Ovary (tissue), 9 donors: Measurements from ENCODE around the gene CHADL. TPM values are rescaled to one million over a fixed set of nuclear protein-coding genes. Genes with fewer than 3 reads are reported as not detected.

Experiments
- DNase-seq, 5 donors: peaks; one replicate each; pipeline ENCODE4 v3.0.0-alpha.2; 2019 to 2020
- H3K27ac ChIP-seq, 2 donors: fragments of 200-600 bp; one replicate each; pipeline versions ENCODE4 v1.5.1 to v1.8.0; 2019 to 2022
- H3K27me3 ChIP-seq: fragments of 200-600 bp; one replicate; pipeline ENCODE4 v1.8.0; 2022
- H3K36me3 ChIP-seq: fragments of 200-600 bp; sonication (generic); one replicate; pipeline ENCODE4 v1.5.1; 2019
- H3K4me1 ChIP-seq: one replicate; pipeline ENCODE4 v1.8.1; 2013; ENCODE audit warnings: mild to moderate bottlenecking, moderate library complexity; ENCODE audit not compliant: insufficient read depth
- H3K4me3 ChIP-seq: fragments of 200-600 bp; sonication (generic); one replicate; pipeline ENCODE4 v1.5.1; 2017
- H3K9me3 ChIP-seq, 2 donors: fragments of 200-600 bp in 1 of 2; sonication (generic) in 1 of 2; one replicate each; pipeline versions ENCODE4 v1.5.1 to v1.8.1; 2013 to 2019; ENCODE audit warnings: mild to moderate bottlenecking in 1 of 2, moderate library complexity in 1 of 2
- CTCF ChIP-seq, 3 donors: fragments of 450-650 bp in 2 of 3; fragments of 200-600 bp in 1 of 3; IDR thresholded peaks; one replicate each; pipeline versions ENCODE4 v1.5.1 to v1.8.0; 2016 to 2022; ENCODE audit warnings: antibody characterized with exemption in 3 of 3, mild to moderate bottlenecking in 1 of 3
- EP300 ChIP-seq: sonication (generic); formaldehyde crosslinking; IDR thresholded peaks from one replicate; pipeline ENCODE4 v1.6.1; 2017; ENCODE audit warnings: antibody characterized with exemption
- POLR2A ChIP-seq: fragments of 450-650 bp; IDR thresholded peaks from one replicate; pipeline ENCODE4 v1.6.1; 2017; ENCODE audit warnings: antibody characterized with exemption, mild to moderate bottlenecking, moderate library complexity
- WGBS, 3 donors: extraction: QIAGEN DNeasy Blood & Tissue Kit in 1 of 3; methylation state at CpG; one replicate each; pipeline versions ENCODE4 v1.1.5 to v1.1.7; 2013 to 2017; 5-methylcytosine and 5-hydroxymethylcytosine counted together
- intact Hi-C, 4 donors: fragments of 100-400 bp; cut with DNase I; formaldehyde crosslinking; loops; one replicate each; pipeline versions ENCODE4 v1.11.0 to v1.15.1; 2022 to 2023
- polyA plus RNA-seq, 2 donors: library from polyadenylated mRNA; stranded (reverse); fragments of 200-250 nt in 1 of 2; fragments of 350-450 nt in 1 of 2; fragmentation: Illumina TruSeq in 1 of 2; extraction: RNeasy Lipid Tissue Mini Kit (QIAGEN cat#74804) in 1 of 2; gene quantifications; one replicate each; pipeline ENCODE4 v1.2.3, GENCODE V29; 2013 to 2014
- total RNA-seq, 7 donors: library from RNA; depleted of rRNA in 2 of 7; stranded (reverse); fragments of >200 nt in 2 of 7; fragmentation: NEBNext Ultra II Directional in 3 of 7; extraction: Animal tissue kit (Norgen Biotek cat#: 25700) in 3 of 7; gene quantifications; one replicate each; pipeline versions ENCODE4 v1.1.0 to v1.2.4, GENCODE V29; 2016 to 2023
- donor health status: DM: no; HTN: no; CAD: no; lungs with moderate emphysema.
- donor health status: DM: no; HTN: no; CAD: no.
- donor health status: Bipolar disorder and iron deficiency.
- donor health status: DM: yes; HTN: yes; CAD: no.
- donor health status: DM: no; HTN: no; CAD: no.
- donor health status: DM: yes; HTN: yes; CAD: no.

The CHADL gene
- total and polyA plus RNA-seq, 9 donors, result 0.08 to 6.2 (median 2.6) TPM

- no peaks in the 10 kb centered on the region for H3K27me3 ChIP-seq
- 85 to 91% (median 86%) methylated on average over 2 of the region's 2 CpGs for WGBS, 3 donors
- peaks cover 6% of the 10 kb centered on the region for H3K4me1 ChIP-seq
- no peaks in the 10 kb centered on the region for H3K9me3 ChIP-seq
- no peak overlapping the region for H3K27ac ChIP-seq
- H3K36me3 ChIP-seq, result no peaks in the 10 kb centered on the region
- no peak overlapping the region for H3K4me3 ChIP-seq
- intact Hi-C loops, result no loop called here
- DNase-seq, result no peak
- TF ChIP-seq CTCF (IDR thresholded peaks at IDR 0.05) (no peak), POLR2A (no peak), EP300 (no peak)
Observed at GRCh38 chr22:41203118-41203517, 37.6 kb downstream of the CHADL start.

- Histone ChIP-seq H3K4me1 (peaks cover 8% of the 10 kb centered on the region), H3K4me3 (no peak overlapping the region), H3K27ac (no peak overlapping the region), H3K9me3 (no peaks in the 10 kb centered on the region), H3K36me3 (no peaks in the 10 kb centered on the region), H3K27me3 (no peaks in the 10 kb centered on the region)
- 66 to 76% (median 68%) methylated on average over 10 of the region's 10 CpGs for WGBS, 3 donors
- no peak for TF ChIP-seq CTCF (IDR thresholded peaks at IDR 0.05)
- no peak for TF ChIP-seq EP300
- TF ChIP-seq POLR2A, result no peak
- intact Hi-C loops, result no loop called here
- no peak for DNase-seq
Observed at GRCh38 chr22:41201141-41201540, 39.6 kb downstream of the CHADL start.

- 2 to 5% (median 4%) methylated on average over 9 of the region's 9 CpGs for WGBS, 3 donors
- TF ChIP-seq EP300 (no peak), POLR2A (no peak), CTCF (IDR thresholded peaks at IDR 0.05) (no peak)
- peak overlapping the region; percentile 57 for H3K4me3 ChIP-seq
- H3K9me3 ChIP-seq, result no peaks in the 10 kb centered on the region
- peaks cover 2% of the 10 kb centered on the region for H3K4me1 ChIP-seq
- intact Hi-C loops, result no loop called here
- peak in 1 of 5 donors; percentile 38 for DNase-seq
- H3K27me3 ChIP-seq, result no peaks in the 10 kb centered on the region
- peak overlapping the region in 1 of 2 donors; percentile 35 for H3K27ac ChIP-seq
- no peaks in the 10 kb centered on the region for H3K36me3 ChIP-seq
Observed at GRCh38 chr22:41198027-41198580, 42.6 kb downstream of the CHADL start.

GRCh38 chr22:41197038-41197972, 43.4 kb downstream of the CHADL start:
- TF ChIP-seq POLR2A, result no peak
- TF ChIP-seq EP300, result no peak
- peak in 1 of 3 donors; percentile 58 for TF ChIP-seq CTCF (IDR thresholded peaks at IDR 0.05)

More at GRCh38 chr22:41197038-41197972, 43.4 kb downstream of the CHADL start:
- peak overlapping the region; percentile 57 for H3K4me3 ChIP-seq
- H3K4me1 ChIP-seq, result peaks cover 3% of the 10 kb centered on the region
- no peaks in the 10 kb centered on the region for H3K36me3 ChIP-seq
- peak; percentile 78 to 87 (median 84) for DNase-seq
- intact Hi-C loops, result no loop called here
- WGBS, 3 donors, result 0% methylated on average over 64 to 91 of the region's 91 CpGs
- H3K27me3 ChIP-seq, result no peaks in the 10 kb centered on the region
- peak overlapping the region in 1 of 2 donors; percentile 35 for H3K27ac ChIP-seq
- no peaks in the 10 kb centered on the region for H3K9me3 ChIP-seq
